Panc1 (cell line): Measurements from ENCODE around the gene OR1K1.

Experiments used
- POLR2AphosphoS5 ChIP-seq: IDR thresholded peaks from 2 replicates; pipeline ENCODE4 v1.6.1; 2012; ENCODE audit warnings: mild to moderate bottlenecking, low read depth, low read length, moderate library complexity
- SIN3A ChIP-seq: IDR thresholded peaks from 2 replicates; pipeline ENCODE4 v1.6.1; 2012; ENCODE audit warnings: low read depth, mild to moderate bottlenecking, low read length, moderate library complexity, borderline replicate concordance; ENCODE audit not compliant: insufficient read depth
- TF ChIP-seq, protein P1 (sequence below): fragments of 450-650 bp; IDR thresholded peaks from 2 replicates; pipeline ENCODE4 v1.5.1; 2017; ENCODE audit warnings: mild to moderate bottlenecking

DNA sequence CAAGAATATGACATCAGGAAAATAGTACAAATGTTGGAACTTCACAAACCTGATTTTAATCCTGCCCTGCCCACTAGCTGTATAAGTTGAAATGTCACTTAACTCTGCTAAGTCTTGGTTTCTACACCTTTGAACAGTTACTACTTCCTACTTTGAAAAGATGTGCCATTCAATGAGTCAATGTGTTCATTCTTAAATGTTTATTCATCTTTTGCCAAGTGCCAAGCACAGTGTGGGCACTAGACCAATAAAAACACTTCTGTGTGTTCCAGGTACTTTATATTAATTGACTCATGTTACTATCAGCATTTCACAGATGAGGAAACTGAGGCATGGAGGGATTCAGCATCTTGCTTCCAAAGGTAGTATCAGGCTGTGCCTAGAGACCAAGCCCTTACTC, 15.6 kb downstream of the OR1K1 start:
- TF ChIP-seq SIN3A, result no peak
- no peak for TF ChIP-seq POLR2AphosphoS5
- TF ChIP-seq, protein P1, sequence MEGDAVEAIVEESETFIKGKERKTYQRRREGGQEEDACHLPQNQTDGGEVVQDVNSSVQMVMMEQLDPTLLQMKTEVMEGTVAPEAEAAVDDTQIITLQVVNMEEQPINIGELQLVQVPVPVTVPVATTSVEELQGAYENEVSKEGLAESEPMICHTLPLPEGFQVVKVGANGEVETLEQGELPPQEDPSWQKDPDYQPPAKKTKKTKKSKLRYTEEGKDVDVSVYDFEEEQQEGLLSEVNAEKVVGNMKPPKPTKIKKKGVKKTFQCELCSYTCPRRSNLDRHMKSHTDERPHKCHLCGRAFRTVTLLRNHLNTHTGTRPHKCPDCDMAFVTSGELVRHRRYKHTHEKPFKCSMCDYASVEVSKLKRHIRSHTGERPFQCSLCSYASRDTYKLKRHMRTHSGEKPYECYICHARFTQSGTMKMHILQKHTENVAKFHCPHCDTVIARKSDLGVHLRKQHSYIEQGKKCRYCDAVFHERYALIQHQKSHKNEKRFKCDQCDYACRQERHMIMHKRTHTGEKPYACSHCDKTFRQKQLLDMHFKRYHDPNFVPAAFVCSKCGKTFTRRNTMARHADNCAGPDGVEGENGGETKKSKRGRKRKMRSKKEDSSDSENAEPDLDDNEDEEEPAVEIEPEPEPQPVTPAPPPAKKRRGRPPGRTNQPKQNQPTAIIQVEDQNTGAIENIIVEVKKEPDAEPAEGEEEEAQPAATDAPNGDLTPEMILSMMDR, result no peak
